ENCODE results near the gene TUBGCP3.

TUBGCP3 gene

GRCh38 chr13:112448621-112449544, 139.1 kb downstream of the TUBGCP3 start:
- H3K9me3 ChIP-seq (ENCODE audit: control insufficient read depth in 1 of 2, low read length in 2 of 2) = no peaks in the 10 kb centered on the region
- no peaks in the 10 kb centered on the region for H3K4me1 ChIP-seq (ENCODE audit: control insufficient read depth in 1 of 2, insufficient read depth in 2 of 2, low read length in 2 of 2)
- no peak overlapping the region for H3K27ac ChIP-seq (ENCODE audit: low read length)
- H3K27me3 ChIP-seq (ENCODE audit: low read depth, low read length) = no peaks in the 10 kb centered on the region
- no peak overlapping the region for H3K4me3 ChIP-seq (ENCODE audit: low read depth in 1 of 2, low read length in 2 of 2)
- H3K36me3 ChIP-seq (ENCODE audit: control insufficient read depth in 1 of 2, insufficient read depth in 2 of 2, low read length in 2 of 2) = no peaks in the 10 kb centered on the region

- no peaks in the 10 kb centered on the region for H3K4me1 ChIP-seq (ENCODE audit: control insufficient read depth in 1 of 2, insufficient read depth in 2 of 2, low read length in 2 of 2)
- peaks cover 9% of the 10 kb centered on the region for H3K27me3 ChIP-seq (ENCODE audit: low read depth, low read length)
- H3K36me3 ChIP-seq (ENCODE audit: control insufficient read depth in 1 of 2, insufficient read depth in 2 of 2, low read length in 2 of 2) = no peaks in the 10 kb centered on the region
- H3K4me3 ChIP-seq (ENCODE audit: low read depth in 1 of 2, low read length in 2 of 2) = no peak overlapping the region
- H3K27ac ChIP-seq (ENCODE audit: low read length) = no peak overlapping the region
- no peaks in the 10 kb centered on the region for H3K9me3 ChIP-seq (ENCODE audit: control insufficient read depth in 1 of 2, low read length in 2 of 2)
Measured at GRCh38 chr13:112447761-112448603, 140.0 kb downstream of the TUBGCP3 start.

- no peaks in the 10 kb centered on the region for H3K9me3 ChIP-seq (ENCODE audit: control insufficient read depth in 1 of 2, low read length in 2 of 2)
- no peak overlapping the region for H3K4me3 ChIP-seq (ENCODE audit: low read depth in 1 of 2, low read length in 2 of 2)
- H3K4me1 ChIP-seq (ENCODE audit: control insufficient read depth in 1 of 2, insufficient read depth in 2 of 2, low read length in 2 of 2) = no peaks in the 10 kb centered on the region
- H3K36me3 ChIP-seq (ENCODE audit: control insufficient read depth in 1 of 2, insufficient read depth in 2 of 2, low read length in 2 of 2) = no peaks in the 10 kb centered on the region
- H3K27me3 ChIP-seq (ENCODE audit: low read depth, low read length) = peaks cover 15% of the 10 kb centered on the region
- H3K27ac ChIP-seq (ENCODE audit: low read length) = no peak overlapping the region
Measured at GRCh38 chr13:112447306-112447705, 140.6 kb downstream of the TUBGCP3 start.

- H3K27me3 ChIP-seq (ENCODE audit: low read depth, low read length) = peaks cover 15% of the 10 kb centered on the region
- H3K4me1 ChIP-seq (ENCODE audit: control insufficient read depth in 1 of 2, insufficient read depth in 2 of 2, low read length in 2 of 2) = no peaks in the 10 kb centered on the region
- H3K27ac ChIP-seq (ENCODE audit: low read length) = no peak overlapping the region
- H3K36me3 ChIP-seq (ENCODE audit: control insufficient read depth in 1 of 2, insufficient read depth in 2 of 2, low read length in 2 of 2) = no peaks in the 10 kb centered on the region
- H3K9me3 ChIP-seq (ENCODE audit: control insufficient read depth in 1 of 2, low read length in 2 of 2) = no peaks in the 10 kb centered on the region
- no peak overlapping the region for H3K4me3 ChIP-seq (ENCODE audit: low read depth in 1 of 2, low read length in 2 of 2)
Measured at GRCh38 chr13:112446867-112447266, 141.1 kb downstream of the TUBGCP3 start.

GRCh38 chr13:112446347-112446861, 141.5 kb downstream of the TUBGCP3 start:
- Histone ChIP-seq H3K4me3 (ENCODE audit: low read depth in 1 of 2, low read length in 2 of 2) (no peak overlapping the region), H3K27me3 (ENCODE audit: low read depth, low read length) (peaks cover 15% of the 10 kb centered on the region), H3K4me1 (ENCODE audit: control insufficient read depth in 1 of 2, insufficient read depth in 2 of 2, low read length in 2 of 2) (no peaks in the 10 kb centered on the region)

GRCh38 chr13:112445411-112446271, 142.3 kb downstream of the TUBGCP3 start:
- Histone ChIP-seq H3K36me3 (ENCODE audit: control insufficient read depth in 1 of 2, insufficient read depth in 2 of 2, low read length in 2 of 2) (no peaks in the 10 kb centered on the region), H3K4me1 (ENCODE audit: control insufficient read depth in 1 of 2, insufficient read depth in 2 of 2, low read length in 2 of 2) (no peaks in the 10 kb centered on the region), H3K27ac (ENCODE audit: low read length) (no peak overlapping the region), H3K4me3 (ENCODE audit: low read depth in 1 of 2, low read length in 2 of 2) (no peak overlapping the region), H3K9me3 (ENCODE audit: control insufficient read depth in 1 of 2, low read length in 2 of 2) (no peaks in the 10 kb centered on the region), H3K27me3 (ENCODE audit: low read depth, low read length) (peaks cover 15% of the 10 kb centered on the region)

More at GRCh38 chr13:112446347-112446861, 141.5 kb downstream of the TUBGCP3 start:
- Histone ChIP-seq H3K36me3 (ENCODE audit: control insufficient read depth in 1 of 2, insufficient read depth in 2 of 2, low read length in 2 of 2) (no peaks in the 10 kb centered on the region), H3K9me3 (ENCODE audit: control insufficient read depth in 1 of 2, low read length in 2 of 2) (no peaks in the 10 kb centered on the region), H3K27ac (ENCODE audit: low read length) (no peak overlapping the region)

- Histone ChIP-seq H3K36me3 (ENCODE audit: control insufficient read depth in 1 of 2, insufficient read depth in 2 of 2, low read length in 2 of 2) (no peaks in the 10 kb centered on the region), H3K4me1 (ENCODE audit: control insufficient read depth in 1 of 2, insufficient read depth in 2 of 2, low read length in 2 of 2) (no peaks in the 10 kb centered on the region), H3K27ac (ENCODE audit: low read length) (no peak overlapping the region), H3K9me3 (ENCODE audit: control insufficient read depth in 1 of 2, low read length in 2 of 2) (no peaks in the 10 kb centered on the region), H3K27me3 (ENCODE audit: low read depth, low read length) (peaks cover 15% of the 10 kb centered on the region), H3K4me3 (ENCODE audit: low read depth in 1 of 2, low read length in 2 of 2) (no peak overlapping the region)
Measured at GRCh38 chr13:112444416-112445399, 143.2 kb downstream of the TUBGCP3 start.

- H3K4me1 ChIP-seq (ENCODE audit: control insufficient read depth in 1 of 2, insufficient read depth in 2 of 2, low read length in 2 of 2) = no peaks in the 10 kb centered on the region
- H3K9me3 ChIP-seq (ENCODE audit: control insufficient read depth in 1 of 2, low read length in 2 of 2) = no peaks in the 10 kb centered on the region
- no peak overlapping the region for H3K4me3 ChIP-seq (ENCODE audit: low read depth in 1 of 2, low read length in 2 of 2)
- H3K27me3 ChIP-seq (ENCODE audit: low read depth, low read length) = peaks cover 15% of the 10 kb centered on the region
- no peaks in the 10 kb centered on the region for H3K36me3 ChIP-seq (ENCODE audit: control insufficient read depth in 1 of 2, insufficient read depth in 2 of 2, low read length in 2 of 2)
- H3K27ac ChIP-seq (ENCODE audit: low read length) = no peak overlapping the region
Measured at GRCh38 chr13:112443995-112444311, 144.0 kb downstream of the TUBGCP3 start.

GRCh38 chr13:112443191-112443994, 144.6 kb downstream of the TUBGCP3 start:
- H3K4me1 ChIP-seq (ENCODE audit: control insufficient read depth in 1 of 2, insufficient read depth in 2 of 2, low read length in 2 of 2) = no peaks in the 10 kb centered on the region
- no peaks in the 10 kb centered on the region for H3K36me3 ChIP-seq (ENCODE audit: control insufficient read depth in 1 of 2, insufficient read depth in 2 of 2, low read length in 2 of 2)
- H3K27ac ChIP-seq (ENCODE audit: low read length) = no peak overlapping the region
- no peak overlapping the region for H3K4me3 ChIP-seq (ENCODE audit: low read depth in 1 of 2, low read length in 2 of 2)
- H3K9me3 ChIP-seq (ENCODE audit: control insufficient read depth in 1 of 2, low read length in 2 of 2) = peaks cover under 1% of the 10 kb centered on the region in 2 donors
- peaks cover 15% of the 10 kb centered on the region for H3K27me3 ChIP-seq (ENCODE audit: low read depth, low read length)
